Measurements from ENCODE around the gene EPHA4.

The EPHA4 gene

DNA sequence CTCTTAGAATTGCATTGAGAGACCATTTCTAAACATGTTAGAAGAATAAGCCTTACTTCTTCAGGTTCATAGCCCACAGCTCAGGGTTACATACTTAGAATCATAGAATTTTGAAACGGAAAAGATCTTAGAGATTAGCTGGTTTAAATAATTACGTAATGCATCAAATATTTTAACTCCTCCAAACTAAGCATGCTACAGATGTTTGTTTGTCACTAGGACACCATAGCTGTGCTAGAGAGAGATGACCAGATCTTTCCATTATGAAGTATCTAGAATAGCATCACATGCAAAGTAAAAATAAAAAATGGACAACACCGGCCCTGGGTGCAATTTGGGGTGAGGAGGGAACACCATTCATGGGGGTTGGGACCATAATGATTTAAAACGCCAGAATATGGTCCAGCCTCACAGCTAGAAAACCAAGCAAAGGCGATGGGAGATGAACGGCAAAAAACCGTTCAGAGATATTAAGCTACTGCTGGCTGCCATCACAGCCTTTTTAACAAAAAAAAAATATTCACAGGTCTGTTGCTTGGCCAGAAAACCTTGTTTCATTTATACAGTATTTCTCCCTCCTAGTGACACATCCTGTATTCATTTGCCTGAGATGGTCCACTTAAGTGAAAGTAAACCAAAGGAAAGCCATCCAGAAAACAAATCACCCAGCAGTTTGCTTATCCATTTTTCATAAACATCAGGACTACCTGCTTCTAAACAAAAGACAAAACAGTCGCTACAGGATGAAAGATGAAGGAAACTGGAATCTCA is 94.2 kb downstream of the EPHA4 start:
- DNase-seq (ENCODE audit: low read depth in 2 of 3, low spot score in 2 of 3), result no peak

DNA sequence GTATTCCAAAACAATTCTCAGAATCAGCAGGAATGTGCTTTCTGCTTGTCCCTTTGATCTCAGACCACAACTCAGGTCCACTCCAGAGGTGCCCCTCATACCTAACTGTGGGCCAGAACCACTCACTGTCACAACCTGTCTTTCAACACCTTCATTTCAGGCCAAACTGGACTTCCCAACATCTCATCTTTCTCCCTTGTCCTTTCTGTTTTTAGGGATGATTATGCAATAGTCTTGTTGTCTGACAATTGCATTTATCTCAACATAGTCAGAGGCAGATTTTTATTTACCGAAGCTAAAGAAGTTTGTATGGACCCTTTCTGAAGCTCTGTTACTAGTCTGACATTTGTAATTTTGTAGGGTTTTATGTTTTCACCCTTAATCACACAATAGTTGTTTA is 95.9 kb downstream of the EPHA4 start:
- no peak for DNase-seq (ENCODE audit: low read depth in 2 of 3, low spot score in 2 of 3)

DNA sequence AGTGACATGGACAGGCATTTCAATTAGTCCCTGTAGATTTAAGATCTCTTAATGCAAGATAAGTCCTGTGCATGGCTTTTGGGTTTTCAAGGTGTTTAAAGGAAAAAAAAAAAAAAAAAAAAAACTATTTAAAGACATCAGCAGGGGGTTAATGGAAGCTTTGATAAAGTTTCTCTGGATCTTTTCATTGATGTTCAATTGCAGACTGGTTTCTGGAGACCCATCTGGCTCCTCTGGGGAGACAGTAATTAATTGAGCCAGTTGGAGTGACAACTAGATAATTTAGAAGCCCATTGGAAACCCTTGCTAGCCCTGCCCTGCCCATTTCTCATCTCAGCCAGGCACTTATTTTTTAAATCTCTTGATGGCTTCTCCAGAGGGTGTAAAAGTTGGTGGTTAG is 98.7 kb downstream of the EPHA4 start:
- DNase-seq (ENCODE audit: low read depth in 2 of 3, low spot score in 2 of 3), result no peak

DNA sequence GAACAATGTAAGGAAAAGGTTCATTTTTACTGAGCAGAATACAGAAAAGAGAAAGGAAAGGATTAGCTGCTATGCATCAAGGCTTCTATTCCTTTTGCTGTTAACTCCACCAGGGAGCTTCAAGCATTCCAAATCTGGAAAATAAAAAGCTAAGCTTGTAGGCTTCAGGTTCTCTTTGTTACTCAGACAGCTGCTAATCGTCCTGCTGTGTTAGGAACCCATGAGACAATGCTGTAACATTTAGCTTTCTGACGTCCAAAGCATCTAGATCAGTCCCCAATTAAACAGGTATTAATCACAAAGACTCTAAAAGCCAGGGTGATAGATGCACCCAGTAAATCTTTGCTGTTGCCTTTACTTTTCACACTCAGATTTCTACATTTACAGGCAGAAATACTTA is 103.8 kb downstream of the EPHA4 start:
- DNase-seq (ENCODE audit: low read depth in 2 of 3, low spot score in 2 of 3), result no peak

DNA sequence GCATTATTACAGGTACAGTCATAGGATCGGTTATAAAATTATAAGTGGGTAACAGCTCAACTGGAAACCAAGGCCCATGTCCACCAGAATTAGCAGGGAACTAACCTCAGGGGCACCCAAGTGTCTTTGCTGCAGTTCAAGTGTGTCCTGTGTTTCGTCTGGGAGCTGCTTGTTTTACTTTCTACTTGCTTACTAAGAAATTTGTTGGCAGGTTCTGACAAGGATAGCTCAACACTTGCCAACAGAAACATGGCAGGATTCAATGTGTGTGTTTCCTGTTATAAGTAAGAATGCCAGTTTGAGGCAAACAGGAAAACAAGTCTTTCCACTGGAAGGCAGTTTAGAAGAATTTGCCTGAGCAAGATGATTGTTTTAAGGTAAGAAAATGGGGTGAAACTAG is 104.5 kb downstream of the EPHA4 start:
- no peak for DNase-seq (ENCODE audit: low read depth in 2 of 3, low spot score in 2 of 3)

DNA sequence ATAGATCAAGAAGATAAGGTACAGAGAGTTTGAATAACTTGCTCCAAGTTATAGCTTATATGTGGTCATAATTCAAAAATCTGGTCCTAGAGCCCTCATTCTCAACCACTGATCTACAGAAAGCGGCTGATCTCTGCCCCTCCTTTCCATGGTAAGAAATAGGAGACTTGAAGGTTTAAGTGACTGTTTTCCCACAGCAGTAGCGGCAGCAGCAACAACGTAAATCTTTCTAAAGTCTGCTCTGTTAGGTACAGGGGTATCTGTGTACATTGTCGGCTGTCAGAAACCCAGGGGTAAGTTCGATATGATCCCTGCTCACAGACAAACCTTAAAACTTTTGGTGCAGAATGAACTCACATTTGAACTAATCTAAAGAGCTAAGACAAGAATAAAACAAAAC is 105.4 kb downstream of the EPHA4 start:
- DNase-seq (ENCODE audit: low read depth in 2 of 3, low spot score in 2 of 3), result no peak

DNA sequence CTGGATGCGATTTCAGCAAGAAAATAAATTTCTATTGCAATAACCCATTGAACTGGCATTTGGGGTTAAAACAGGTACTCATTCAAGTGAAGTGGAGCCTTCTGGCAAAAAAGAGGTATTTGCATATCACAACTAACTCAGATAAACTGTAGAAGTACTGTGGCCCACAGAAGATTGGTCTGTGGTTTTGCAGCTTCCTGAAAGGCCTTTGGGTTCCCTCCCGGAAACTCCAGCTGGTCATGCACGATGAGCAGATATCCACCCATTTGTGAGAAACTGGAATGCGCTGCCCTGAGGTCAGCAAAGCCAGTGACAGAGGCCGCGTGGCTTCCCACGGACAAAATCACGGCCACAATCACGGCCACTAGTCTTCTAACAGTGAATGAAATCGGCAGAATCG is 106.3 kb downstream of the EPHA4 start:
- DNase-seq (ENCODE audit: low read depth in 2 of 3, low spot score in 2 of 3), result no peak

DNA sequence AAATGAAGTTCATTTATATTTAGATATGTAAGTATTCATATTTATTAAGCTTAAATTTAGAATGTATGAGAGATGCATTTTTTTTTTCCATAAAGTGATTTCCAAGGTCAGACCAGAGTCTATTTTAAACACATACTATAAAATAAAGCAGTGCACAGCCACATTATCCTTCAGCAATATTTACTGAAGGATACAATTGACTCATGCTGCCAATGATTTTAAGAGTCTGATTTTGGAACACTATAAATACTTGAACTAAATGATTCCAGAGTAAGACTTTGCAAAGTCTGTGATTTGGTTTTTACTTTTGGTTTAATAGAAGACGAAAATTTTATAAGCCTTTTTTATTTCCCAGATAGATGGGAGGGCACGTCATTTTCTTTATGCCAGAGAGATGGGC is 107.1 kb downstream of the EPHA4 start:
- no peak for DNase-seq (ENCODE audit: low read depth in 2 of 3, low spot score in 2 of 3)

DNA sequence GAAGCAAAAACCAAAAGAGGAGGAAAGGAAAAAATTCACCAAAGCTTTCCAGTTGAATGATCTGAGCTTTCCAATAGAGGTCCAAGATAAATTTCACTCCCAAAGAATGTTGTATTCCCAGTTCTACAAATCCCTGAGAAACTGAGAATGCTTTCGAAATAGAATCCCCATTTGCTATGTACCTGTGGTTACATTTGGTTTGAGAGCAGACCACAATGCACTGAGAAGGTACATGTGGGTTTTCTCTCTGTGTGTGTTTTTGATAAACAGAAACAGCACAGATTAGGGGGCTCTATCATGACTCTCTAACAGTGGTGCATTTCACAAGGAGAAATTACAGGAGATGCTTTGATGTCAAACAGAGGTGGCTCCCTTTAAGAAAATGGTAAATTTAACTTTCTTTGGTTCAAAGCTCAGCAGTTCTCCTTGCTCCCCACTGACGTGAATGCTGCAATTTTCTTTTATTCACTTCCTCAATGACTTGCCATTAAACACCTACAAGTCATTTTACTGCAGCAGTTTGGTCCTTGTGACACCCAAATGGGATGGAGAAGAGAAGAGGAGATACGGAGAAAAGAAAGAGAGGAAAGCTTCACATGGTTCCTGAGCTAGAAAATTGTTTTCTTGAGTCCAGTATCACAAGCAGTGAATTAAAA is 108.7 kb downstream of the EPHA4 start:
- DNase-seq (ENCODE audit: low read depth in 2 of 3, low spot score in 2 of 3), result no peak

DNA sequence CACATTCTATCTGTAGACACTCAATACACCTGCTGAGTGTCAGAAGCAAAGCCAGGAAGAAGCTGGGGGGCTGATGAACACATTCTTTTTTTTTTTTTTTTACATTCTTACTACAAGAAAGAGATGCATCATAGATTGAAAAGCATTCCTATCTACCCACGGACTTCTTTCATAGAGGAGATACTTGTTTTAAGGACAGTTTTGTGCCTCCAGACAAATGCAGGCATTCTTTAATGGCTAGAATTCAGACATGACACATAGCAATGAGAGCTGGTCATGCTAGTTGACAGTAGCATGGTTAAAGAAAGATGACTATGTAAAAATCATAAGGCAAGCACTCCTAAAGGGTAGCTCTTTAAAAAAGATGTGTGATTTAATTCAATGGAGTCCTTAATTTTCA is 110.2 kb downstream of the EPHA4 start:
- DNase-seq (ENCODE audit: low read depth in 2 of 3, low spot score in 2 of 3), result no peak

DNA sequence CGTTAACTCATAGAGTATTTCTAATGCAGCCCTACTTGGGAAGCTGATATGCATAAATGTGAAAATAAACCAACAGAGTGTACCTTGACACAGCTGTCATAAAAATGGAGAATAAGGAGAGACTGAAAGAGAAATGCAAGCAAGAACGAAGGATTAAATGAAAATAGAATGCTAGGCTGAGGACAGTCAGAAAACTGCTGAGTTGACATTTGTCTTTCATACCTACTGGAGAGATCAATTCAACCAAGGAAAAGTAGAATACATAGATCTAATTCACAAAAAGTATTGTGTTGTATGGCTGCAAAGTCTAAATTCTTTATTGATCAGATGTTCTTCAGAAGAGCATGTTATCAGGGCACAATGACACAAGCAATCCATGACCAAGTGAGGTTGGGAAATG is 112.0 kb downstream of the EPHA4 start:
- no peak for DNase-seq (ENCODE audit: low read depth in 2 of 3, low spot score in 2 of 3)

DNA sequence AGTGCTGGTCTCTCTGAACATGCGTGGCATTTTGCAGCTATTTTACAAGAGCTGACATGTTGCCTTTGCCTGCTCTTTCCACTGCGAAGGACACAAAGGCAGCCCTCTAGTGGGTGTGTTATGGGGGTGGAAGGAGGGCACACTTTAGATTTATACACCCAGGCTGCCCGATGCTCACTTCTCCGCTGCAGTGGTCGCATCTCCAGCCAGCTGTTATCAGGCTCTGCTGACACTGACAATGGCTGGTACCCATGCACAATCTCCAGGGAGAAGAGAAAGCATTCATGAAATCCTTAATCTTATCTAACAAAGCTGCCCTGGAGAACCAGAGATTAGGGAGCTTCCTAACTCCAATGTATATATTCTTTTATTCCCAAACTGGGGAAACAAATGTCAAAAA is 113.5 kb downstream of the EPHA4 start:
- no peak for DNase-seq (ENCODE audit: low read depth in 2 of 3, low spot score in 2 of 3)

DNA sequence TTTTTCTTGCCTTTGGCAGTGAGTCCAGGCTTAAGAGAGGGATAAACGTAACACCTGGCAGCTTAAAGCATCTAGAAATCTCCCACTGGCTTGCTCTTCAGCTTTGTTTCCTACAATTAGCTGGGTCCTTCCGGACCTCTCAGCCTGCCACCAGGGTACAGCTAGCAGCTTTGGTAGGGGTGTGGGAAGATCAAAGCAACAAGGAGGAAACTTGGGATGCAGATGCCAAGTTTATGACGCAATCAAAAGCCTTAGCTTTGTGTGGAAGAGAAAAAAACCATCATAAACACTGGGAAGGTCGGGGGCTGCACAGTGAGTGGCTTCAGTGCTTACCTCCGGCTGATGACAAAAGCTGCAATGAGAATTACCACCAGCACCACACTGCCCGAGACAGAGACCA is 116.9 kb downstream of the EPHA4 start:
- no peak for DNase-seq (ENCODE audit: low read depth in 2 of 3, low spot score in 2 of 3)

DNA sequence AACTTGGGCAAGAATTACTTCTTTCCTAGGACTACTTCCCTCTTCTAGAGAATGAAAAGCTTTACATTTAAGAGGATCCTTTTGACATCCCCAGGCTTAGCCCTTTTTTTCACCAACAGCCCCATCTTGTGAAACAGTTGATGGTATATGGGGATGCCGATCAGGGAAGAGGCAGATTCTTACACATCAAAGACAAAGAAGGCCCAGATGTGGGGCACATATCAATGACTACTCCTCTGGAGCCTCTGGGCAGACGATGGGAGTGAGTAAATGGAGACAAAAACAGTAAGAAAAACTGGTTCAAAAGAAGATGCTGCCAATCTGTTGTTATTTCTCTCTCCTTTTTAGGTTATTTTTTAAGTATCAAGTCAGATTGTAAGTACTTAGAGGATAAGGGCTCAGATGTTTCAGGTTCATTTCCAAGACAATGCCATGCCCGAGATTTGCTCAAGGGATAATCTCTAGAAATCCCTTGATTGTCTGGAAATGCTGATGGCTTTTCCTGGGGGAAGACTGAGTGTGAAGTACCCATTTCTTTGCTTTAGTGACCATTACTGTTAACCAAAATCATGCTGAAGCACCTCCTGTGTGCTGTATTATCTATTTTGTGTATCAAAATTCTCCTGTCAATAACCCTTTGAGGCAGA is 117.5 kb downstream of the EPHA4 start:
- no peak for DNase-seq (ENCODE audit: low read depth in 2 of 3, low spot score in 2 of 3)

DNA sequence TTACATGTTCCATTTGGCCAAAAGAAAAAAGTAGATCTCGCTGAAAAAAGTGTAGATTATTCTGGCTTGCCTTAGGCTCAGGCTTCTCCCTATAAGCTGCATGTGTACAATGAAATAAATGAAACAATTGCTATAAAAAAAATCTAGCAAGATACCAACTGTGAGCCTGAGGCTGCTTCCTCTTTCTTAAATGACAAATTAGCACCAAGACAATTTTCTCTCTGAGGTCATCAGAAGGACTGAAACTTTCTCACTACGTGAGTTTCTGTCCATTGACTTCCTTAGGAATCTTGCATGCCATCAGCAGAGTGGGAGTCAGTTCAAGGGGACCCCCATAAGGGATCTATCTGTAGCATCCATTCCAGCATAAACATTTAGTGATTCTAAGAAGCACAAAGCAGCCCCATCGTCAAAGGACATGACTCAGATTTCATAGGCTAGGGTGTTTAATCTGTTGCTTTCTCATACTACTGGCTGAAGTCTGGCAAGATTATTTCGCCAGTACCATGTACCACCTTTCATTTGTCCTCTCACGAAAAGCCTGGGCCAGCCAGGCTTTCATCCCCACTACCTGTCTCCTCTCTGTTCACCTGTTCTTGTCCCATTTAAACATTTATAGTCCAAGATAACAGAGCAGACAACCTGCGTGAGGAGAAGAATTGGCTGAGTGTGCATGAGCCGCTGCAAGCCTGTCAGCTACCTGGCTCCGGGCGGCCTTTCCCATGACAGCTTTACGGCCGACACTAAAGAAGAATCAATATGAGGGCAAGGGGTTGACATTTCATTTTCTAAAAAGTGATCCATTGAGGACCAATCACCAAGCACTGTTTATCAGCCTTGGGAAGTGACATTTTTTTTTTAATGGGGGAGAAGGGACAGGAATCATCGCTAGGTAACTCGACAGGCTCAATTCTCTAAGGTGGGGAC is 120.0 kb downstream of the EPHA4 start:
- DNase-seq (ENCODE audit: low read depth in 2 of 3, low spot score in 2 of 3), result no peak

DNA sequence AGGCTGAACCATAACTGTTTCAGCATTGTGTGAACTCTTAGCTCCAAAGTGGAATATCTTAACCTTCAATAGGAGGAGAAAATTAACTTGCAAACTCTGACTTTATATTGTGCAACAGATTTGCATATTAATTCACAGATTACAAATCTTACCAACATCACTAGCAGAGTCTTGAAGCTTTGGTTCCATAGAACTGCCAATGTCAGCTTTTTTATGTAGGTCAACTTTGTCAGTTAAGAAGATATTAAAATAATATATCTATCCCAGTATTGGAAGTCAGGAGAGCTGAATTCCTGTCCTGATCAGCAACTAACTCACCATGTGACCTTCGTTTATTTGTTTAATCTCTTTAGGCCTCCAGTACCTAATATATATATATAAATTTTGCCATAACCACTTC is 121.8 kb downstream of the EPHA4 start:
- DNase-seq (ENCODE audit: low read depth in 2 of 3, low spot score in 2 of 3), result no peak

DNA sequence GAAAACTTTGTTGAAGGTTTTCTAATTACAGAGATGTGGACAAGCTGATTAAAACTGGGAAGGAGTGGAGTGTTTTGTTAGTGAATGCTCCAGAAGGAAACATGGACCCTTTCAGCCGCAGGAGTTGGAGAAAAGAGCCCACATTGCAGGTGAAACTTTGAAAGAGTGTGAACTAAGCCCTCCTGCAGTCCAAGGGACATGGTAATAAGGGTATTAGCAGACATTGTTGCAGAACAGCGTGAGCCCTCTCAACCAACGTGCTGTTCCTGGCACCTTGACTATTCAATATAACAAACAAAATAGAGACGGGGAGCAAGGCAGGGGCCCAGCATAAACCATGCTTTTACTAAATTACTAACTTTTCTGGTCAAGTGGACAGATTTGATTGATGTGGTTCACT is 122.7 kb downstream of the EPHA4 start:
- no peak for DNase-seq (ENCODE audit: low read depth in 2 of 3, low spot score in 2 of 3)

DNA sequence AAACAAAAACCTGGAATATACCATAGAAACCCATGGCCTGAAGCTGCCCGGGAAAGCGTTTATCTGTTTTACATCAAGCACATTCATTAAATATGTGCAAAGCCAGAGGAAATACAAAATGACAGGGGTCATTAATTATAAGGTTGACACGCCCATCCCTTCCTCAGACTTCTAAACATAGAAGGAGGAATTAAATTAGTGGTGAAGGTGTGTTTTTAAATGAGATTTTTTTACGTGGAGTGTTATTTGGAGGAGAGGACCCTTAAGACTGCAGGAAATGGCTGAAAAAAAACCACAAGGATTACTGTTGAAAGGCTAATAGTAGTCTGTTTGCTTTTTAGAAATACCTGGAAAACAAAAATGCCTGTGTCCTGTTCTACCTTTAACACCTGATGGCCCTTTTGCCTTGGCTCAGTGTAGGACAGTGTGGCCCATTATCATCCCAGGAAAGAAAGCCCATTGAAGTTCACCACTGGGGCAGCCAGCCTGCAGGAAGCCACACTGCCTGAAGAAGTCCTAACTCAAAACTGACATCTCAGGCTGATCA is 123.2 kb downstream of the EPHA4 start:
- DNase-seq (ENCODE audit: low read depth in 2 of 3, low spot score in 2 of 3), result no peak

DNA sequence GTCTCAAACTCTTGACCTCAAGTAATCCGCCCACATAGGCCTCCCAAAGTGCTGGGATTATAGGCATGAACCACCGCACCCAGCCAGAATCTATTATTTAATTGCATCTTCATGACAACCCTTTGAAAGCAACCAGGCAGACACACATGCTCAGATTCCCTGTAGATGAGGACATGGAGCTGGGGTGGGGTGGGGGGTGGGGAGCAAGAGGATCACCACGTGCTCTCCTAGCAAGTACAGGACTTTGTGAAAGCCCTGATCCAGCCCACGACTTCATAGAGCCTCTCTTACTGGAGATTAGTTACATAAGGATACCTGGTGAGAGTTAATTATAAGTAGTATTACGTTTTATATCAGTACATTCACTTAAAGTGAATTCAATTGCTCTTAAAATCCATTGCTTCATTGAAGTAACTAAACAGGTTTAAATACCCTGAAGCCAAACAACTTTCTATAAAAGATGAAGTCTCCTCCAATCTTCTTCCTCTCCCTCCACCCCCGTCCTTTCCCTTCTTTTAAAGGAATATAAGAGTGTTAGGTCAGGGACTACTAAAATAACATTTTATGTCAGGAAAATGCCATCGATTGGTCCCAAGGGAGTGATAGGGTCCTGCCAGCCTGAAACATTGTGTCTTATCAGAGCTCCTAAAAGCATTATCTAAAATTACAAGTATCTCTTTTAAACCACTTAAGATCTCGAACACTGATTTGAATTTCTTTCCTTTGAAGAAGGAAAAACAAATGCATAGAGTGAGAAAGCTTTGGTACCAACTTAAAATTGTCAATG is 123.9 kb downstream of the EPHA4 start:
- no peak for DNase-seq (ENCODE audit: low read depth in 2 of 3, low spot score in 2 of 3)

DNA sequence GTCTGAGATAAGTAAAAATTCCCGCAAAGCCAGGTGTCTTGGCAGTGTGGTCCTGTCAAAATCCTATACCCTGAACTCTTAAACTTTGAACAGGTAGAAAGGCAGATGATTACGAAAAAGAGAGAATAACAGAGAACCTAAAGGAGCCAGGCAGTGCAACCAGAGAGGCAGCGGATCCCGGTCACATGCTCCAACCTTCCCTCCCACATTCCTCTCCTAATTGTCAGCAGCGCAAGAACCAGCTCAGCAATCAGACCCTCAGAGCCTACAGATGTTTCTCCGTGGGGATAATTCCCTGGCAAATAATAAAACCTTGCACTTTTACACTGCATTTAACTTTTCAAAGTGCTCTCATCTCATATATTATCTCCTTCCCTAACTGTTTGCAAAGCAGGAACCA is 124.8 kb downstream of the EPHA4 start:
- no peak for DNase-seq (ENCODE audit: low read depth in 2 of 3, low spot score in 2 of 3)
